Measurements from ENCODE around the gene BSN. TPM values are rescaled to one million over a fixed set of nuclear protein-coding genes. Genes with fewer than 3 reads are reported as not detected.

BSN gene
- total RNA-seq, 2 donors from 2014 or later = 0.82 to 11.6 TPM

- intact Hi-C loops (cut with DNase I) = no loop called here
- 87% methylated on average over 6 of the region's 6 CpGs for WGBS
- Histone ChIP-seq H3K4me3 (no peak overlapping the region), H3K9me3 (no peaks in the 10 kb centered on the region), H3K27ac (no peak overlapping the region), H3K4me1 (replicated peaks) (no peaks in the 10 kb centered on the region), H3K36me3 (no peaks in the 10 kb centered on the region), H3K27me3 (replicated peaks; ENCODE audit: insufficient read depth) (no peaks in the 10 kb centered on the region)
- DNase-seq (ENCODE audit: low spot score) = no peak
- TF ChIP-seq POLR2AphosphoS5 (IDR thresholded peaks at IDR 0.05) (no peak), POLR2A (IDR thresholded peaks at IDR 0.05) (no peak)
- TF ChIP-seq, protein P1, sequence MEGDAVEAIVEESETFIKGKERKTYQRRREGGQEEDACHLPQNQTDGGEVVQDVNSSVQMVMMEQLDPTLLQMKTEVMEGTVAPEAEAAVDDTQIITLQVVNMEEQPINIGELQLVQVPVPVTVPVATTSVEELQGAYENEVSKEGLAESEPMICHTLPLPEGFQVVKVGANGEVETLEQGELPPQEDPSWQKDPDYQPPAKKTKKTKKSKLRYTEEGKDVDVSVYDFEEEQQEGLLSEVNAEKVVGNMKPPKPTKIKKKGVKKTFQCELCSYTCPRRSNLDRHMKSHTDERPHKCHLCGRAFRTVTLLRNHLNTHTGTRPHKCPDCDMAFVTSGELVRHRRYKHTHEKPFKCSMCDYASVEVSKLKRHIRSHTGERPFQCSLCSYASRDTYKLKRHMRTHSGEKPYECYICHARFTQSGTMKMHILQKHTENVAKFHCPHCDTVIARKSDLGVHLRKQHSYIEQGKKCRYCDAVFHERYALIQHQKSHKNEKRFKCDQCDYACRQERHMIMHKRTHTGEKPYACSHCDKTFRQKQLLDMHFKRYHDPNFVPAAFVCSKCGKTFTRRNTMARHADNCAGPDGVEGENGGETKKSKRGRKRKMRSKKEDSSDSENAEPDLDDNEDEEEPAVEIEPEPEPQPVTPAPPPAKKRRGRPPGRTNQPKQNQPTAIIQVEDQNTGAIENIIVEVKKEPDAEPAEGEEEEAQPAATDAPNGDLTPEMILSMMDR (IDR thresholded peaks at IDR 0.05) = no peak
These were observed 57.0 kb downstream of the BSN start for GRCh38 chr3:49611291-49611690.

DNA sequence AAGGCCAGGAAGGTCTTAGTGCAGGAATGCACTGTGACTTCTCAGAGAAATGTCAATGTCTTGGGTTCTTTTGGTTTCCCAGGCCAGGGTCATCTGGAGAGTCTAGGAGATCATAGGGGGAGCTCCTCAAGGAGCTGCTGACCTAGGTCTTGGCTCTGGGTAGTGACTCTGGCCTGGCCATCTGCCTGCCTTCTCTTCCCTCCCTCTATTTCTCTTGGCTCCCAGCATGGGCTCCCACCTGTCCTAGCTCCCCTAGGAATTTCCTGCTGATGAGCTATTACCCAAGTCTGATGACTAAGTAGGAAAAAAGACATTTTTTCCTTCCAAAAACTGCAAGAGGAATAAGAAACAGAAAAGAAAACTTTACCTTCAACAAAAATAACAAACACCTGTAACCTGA lies 57.4 kb downstream of the BSN start:
- TF ChIP-seq, protein P1 (IDR thresholded peaks at IDR 0.05) = no peak
- no peak for TF ChIP-seq POLR2A (IDR thresholded peaks at IDR 0.05)
- intact Hi-C loops (cut with DNase I) = no loop called here
- no peak overlapping the region for H3K27ac ChIP-seq
- H3K9me3 ChIP-seq = no peaks in the 10 kb centered on the region
- H3K27me3 ChIP-seq (replicated peaks; ENCODE audit: insufficient read depth) = no peaks in the 10 kb centered on the region
- no peaks in the 10 kb centered on the region for H3K36me3 ChIP-seq
- no peaks in the 10 kb centered on the region for H3K4me1 ChIP-seq (replicated peaks)
- no peak for DNase-seq (ENCODE audit: low spot score)
- no peak overlapping the region for H3K4me3 ChIP-seq

GRCh38 chr3:49614936-49615335 lies 60.7 kb downstream of the BSN start:
- intact Hi-C loops (cut with DNase I) = no loop called here
- DNase-seq (ENCODE audit: low spot score) = no peak

DNA sequence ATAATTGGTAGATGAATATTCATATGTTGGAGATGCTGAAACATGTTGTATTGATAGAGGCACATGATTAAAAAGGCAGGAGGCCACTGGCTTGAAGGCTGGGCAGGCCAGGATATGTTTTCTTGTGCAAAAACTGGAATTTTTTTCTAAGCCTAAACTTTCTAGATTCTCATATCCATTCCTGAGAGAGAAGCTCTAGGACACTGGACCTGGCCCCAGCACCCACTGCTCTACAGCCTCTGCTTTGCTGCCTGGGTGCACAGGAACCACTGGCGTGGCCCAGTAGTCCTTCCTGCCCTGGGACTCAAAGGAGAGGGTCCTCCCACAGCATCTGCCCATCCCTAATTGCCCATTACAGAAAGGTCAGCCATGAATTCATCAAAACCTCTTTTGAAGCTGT lies 61.8 kb downstream of the BSN start:
- H3K4me3 ChIP-seq = no peak overlapping the region
- H3K36me3 ChIP-seq = no peaks in the 10 kb centered on the region
- H3K27me3 ChIP-seq (replicated peaks; ENCODE audit: insufficient read depth) = no peaks in the 10 kb centered on the region
- DNase-seq (ENCODE audit: low spot score) = no peak
- TF ChIP-seq POLR2A (IDR thresholded peaks at IDR 0.05) (no peak), POLR2AphosphoS5 (IDR thresholded peaks at IDR 0.05) (no peak)
- TF ChIP-seq, protein P1 (IDR thresholded peaks at IDR 0.05) = no peak
- intact Hi-C loops (cut with DNase I) = no loop called here
- H3K27ac ChIP-seq = no peak overlapping the region
- 62% methylated on average over 1 of the region's 1 CpG for WGBS
- no peaks in the 10 kb centered on the region for H3K4me1 ChIP-seq (replicated peaks)
- H3K9me3 ChIP-seq = no peaks in the 10 kb centered on the region

More at GRCh38 chr3:49614936-49615335, 60.7 kb downstream of the BSN start:
- 78% methylated on average over 1 of the region's 1 CpG for WGBS
- H3K4me3 ChIP-seq = no peak overlapping the region
- H3K27me3 ChIP-seq (replicated peaks; ENCODE audit: insufficient read depth) = no peaks in the 10 kb centered on the region
- TF ChIP-seq POLR2A (IDR thresholded peaks at IDR 0.05) (no peak), POLR2AphosphoS5 (IDR thresholded peaks at IDR 0.05) (no peak)
- TF ChIP-seq, protein P1 (IDR thresholded peaks at IDR 0.05) = no peak
- H3K36me3 ChIP-seq = no peaks in the 10 kb centered on the region
- H3K4me1 ChIP-seq (replicated peaks) = no peaks in the 10 kb centered on the region
- no peaks in the 10 kb centered on the region for H3K9me3 ChIP-seq
- no peak overlapping the region for H3K27ac ChIP-seq

DNA sequence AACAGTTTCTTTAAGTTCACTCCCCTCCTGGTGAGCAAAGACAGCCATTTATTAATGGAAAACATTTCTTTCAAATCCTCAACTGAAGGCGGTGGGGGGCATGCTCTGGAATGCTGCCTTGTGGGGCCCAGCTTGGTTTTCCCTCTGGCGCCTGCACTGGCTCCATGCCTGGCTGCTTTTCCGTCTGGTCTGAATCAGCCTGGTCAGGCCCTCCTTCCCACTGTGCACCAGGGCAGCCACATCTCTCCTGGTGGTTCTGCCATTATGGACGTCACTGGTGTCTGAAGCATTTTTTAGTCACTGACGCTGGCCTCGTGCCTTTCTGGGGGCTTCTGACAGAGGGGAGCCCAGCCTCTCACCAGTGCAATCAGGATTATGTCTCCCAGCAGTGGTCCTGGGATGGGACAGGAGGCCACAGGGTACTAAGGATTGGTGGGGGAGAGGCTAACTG lies 62.2 kb downstream of the BSN start:
- 41% methylated on average over 6 of the region's 6 CpGs for WGBS

More for the DNA sequence above, 62.2 kb downstream of the BSN start:
- Histone ChIP-seq H3K36me3 (no peaks in the 10 kb centered on the region), H3K4me3 (no peak overlapping the region), H3K9me3 (no peaks in the 10 kb centered on the region), H3K27me3 (replicated peaks; ENCODE audit: insufficient read depth) (no peaks in the 10 kb centered on the region), H3K27ac (no peak overlapping the region), H3K4me1 (replicated peaks) (no peaks in the 10 kb centered on the region)
- DNase-seq (ENCODE audit: low spot score) = no peak
- TF ChIP-seq, protein P1 (IDR thresholded peaks at IDR 0.05) = no peak
- TF ChIP-seq POLR2AphosphoS5 (IDR thresholded peaks at IDR 0.05) (no peak), POLR2A (IDR thresholded peaks at IDR 0.05) (no peak)
- intact Hi-C loops (cut with DNase I) = no loop called here
